OCI-LY7 (cell line): Measurements from ENCODE around the gene TOX3.

Experiments used
- CTCF ChIP-seq: fragments of 200-600 bp; sonication (generic); conservative IDR thresholded peaks from 2 replicates; pipeline ENCODE4 v1.5.1; 2014; ENCODE audit warnings: mild to moderate bottlenecking, antibody characterized with exemption, low read length, moderate library complexity, mixed read lengths
- EZH2phosphoT487 ChIP-seq: fragments of 200-600 bp; sonication (generic); IDR thresholded peaks from 2 replicates; pipeline ENCODE4 v1.6.1; 2018; ENCODE audit warnings: low read depth, borderline replicate concordance, mild to moderate bottlenecking, mixed run types, antibody characterized with exemption, low read length, moderate library complexity, mixed read lengths

GRCh38 chr16:52573365-52574299, 26.7 kb upstream of the TOX3 start:
- TF ChIP-seq CTCF, result no peak
- no peak for TF ChIP-seq EZH2phosphoT487
